KOPT-K1 (cell line): ENCODE measurements around the gene ACVR1.

Source experiments
- H3K27ac ChIP-seq: fragments of 200-600 bp; sonication (generic); 2 replicates; pipeline ENCODE4 v1.5.1; 2016; ENCODE audit warnings: antibody characterized with exemption, mild to moderate bottlenecking, low read depth, low read length; ENCODE audit not compliant: poor library complexity, severe bottlenecking
- H3K36me3 ChIP-seq: fragments of 200-600 bp; sonication (generic); 2 replicates; pipeline ENCODE4 v1.5.1; 2017; ENCODE audit warnings: antibody characterized with exemption, mild to moderate bottlenecking, low read length, moderate library complexity; ENCODE audit not compliant: insufficient read depth
- H3K9me3 ChIP-seq: fragments of 200-600 bp; sonication (generic); 2 replicates; pipeline ENCODE4 v1.5.1; 2017; ENCODE audit warnings: antibody characterized with exemption, low read length, mild to moderate bottlenecking; ENCODE audit not compliant: insufficient read depth, poor library complexity, severe bottlenecking

ACVR1 gene

GRCh38 chr2:157810037-157810436, 66.1 kb downstream of the ACVR1 start:
- Histone ChIP-seq H3K27ac (no peak overlapping the region), H3K9me3 (no peaks in the 10 kb centered on the region), H3K36me3 (no peaks in the 10 kb centered on the region)

GRCh38 chr2:157809212-157809611, 66.9 kb downstream of the ACVR1 start:
- no peaks in the 10 kb centered on the region for H3K9me3 ChIP-seq
- H3K27ac ChIP-seq, result no peak overlapping the region
- H3K36me3 ChIP-seq, result no peaks in the 10 kb centered on the region

GRCh38 chr2:157808421-157808820, 67.7 kb downstream of the ACVR1 start:
- Histone ChIP-seq H3K36me3 (no peaks in the 10 kb centered on the region), H3K27ac (no peak overlapping the region), H3K9me3 (no peaks in the 10 kb centered on the region)

- no peak overlapping the region for H3K27ac ChIP-seq
- no peaks in the 10 kb centered on the region for H3K9me3 ChIP-seq
- H3K36me3 ChIP-seq, result no peaks in the 10 kb centered on the region
These were observed 69.6 kb downstream of the ACVR1 start for GRCh38 chr2:157806426-157807077.

- no peaks in the 10 kb centered on the region for H3K36me3 ChIP-seq
- H3K9me3 ChIP-seq, result no peaks in the 10 kb centered on the region
- H3K27ac ChIP-seq, result no peak overlapping the region
These were observed 70.6 kb downstream of the ACVR1 start for GRCh38 chr2:157805519-157805918.

- no peak overlapping the region for H3K27ac ChIP-seq
- no peaks in the 10 kb centered on the region for H3K36me3 ChIP-seq
- no peaks in the 10 kb centered on the region for H3K9me3 ChIP-seq
These were observed 71.8 kb downstream of the ACVR1 start for GRCh38 chr2:157804355-157804754.

GRCh38 chr2:157803952-157804351, 72.2 kb downstream of the ACVR1 start:
- Histone ChIP-seq H3K9me3 (no peaks in the 10 kb centered on the region), H3K36me3 (no peaks in the 10 kb centered on the region), H3K27ac (no peak overlapping the region)

- H3K9me3 ChIP-seq, result no peaks in the 10 kb centered on the region
- H3K36me3 ChIP-seq, result no peaks in the 10 kb centered on the region
- no peak overlapping the region for H3K27ac ChIP-seq
These were observed 72.7 kb downstream of the ACVR1 start for GRCh38 chr2:157803476-157803875.

- Histone ChIP-seq H3K27ac (no peak overlapping the region), H3K9me3 (no peaks in the 10 kb centered on the region), H3K36me3 (no peaks in the 10 kb centered on the region)
These were observed 75.2 kb downstream of the ACVR1 start for GRCh38 chr2:157800838-157801495.

- H3K9me3 ChIP-seq, result no peaks in the 10 kb centered on the region
- no peak overlapping the region for H3K27ac ChIP-seq
- no peaks in the 10 kb centered on the region for H3K36me3 ChIP-seq
These were observed 83.0 kb downstream of the ACVR1 start for GRCh38 chr2:157793053-157793612.

- Histone ChIP-seq H3K27ac (no peak overlapping the region), H3K36me3 (no peaks in the 10 kb centered on the region), H3K9me3 (no peaks in the 10 kb centered on the region)
These were observed 83.6 kb downstream of the ACVR1 start for GRCh38 chr2:157792335-157793052.

GRCh38 chr2:157790780-157791179, 85.3 kb downstream of the ACVR1 start:
- H3K9me3 ChIP-seq, result no peaks in the 10 kb centered on the region

GRCh38 chr2:157789933-157790511, 86.1 kb downstream of the ACVR1 start:
- no peak overlapping the region for H3K27ac ChIP-seq
- H3K36me3 ChIP-seq, result no peaks in the 10 kb centered on the region
- H3K9me3 ChIP-seq, result no peaks in the 10 kb centered on the region

More at GRCh38 chr2:157790780-157791179, 85.3 kb downstream of the ACVR1 start:
- H3K36me3 ChIP-seq, result no peaks in the 10 kb centered on the region
- no peak overlapping the region for H3K27ac ChIP-seq

- H3K36me3 ChIP-seq, result no peaks in the 10 kb centered on the region
- H3K27ac ChIP-seq, result no peak overlapping the region
- no peaks in the 10 kb centered on the region for H3K9me3 ChIP-seq
These were observed 86.9 kb downstream of the ACVR1 start for GRCh38 chr2:157789256-157789655.

- H3K27ac ChIP-seq, result no peak overlapping the region
- H3K9me3 ChIP-seq, result no peaks in the 10 kb centered on the region
- H3K36me3 ChIP-seq, result no peaks in the 10 kb centered on the region
These were observed 87.9 kb downstream of the ACVR1 start for GRCh38 chr2:157788201-157788600.
